ENCODE data around the gene SSRP1.

Gene SSRP1

DNA sequence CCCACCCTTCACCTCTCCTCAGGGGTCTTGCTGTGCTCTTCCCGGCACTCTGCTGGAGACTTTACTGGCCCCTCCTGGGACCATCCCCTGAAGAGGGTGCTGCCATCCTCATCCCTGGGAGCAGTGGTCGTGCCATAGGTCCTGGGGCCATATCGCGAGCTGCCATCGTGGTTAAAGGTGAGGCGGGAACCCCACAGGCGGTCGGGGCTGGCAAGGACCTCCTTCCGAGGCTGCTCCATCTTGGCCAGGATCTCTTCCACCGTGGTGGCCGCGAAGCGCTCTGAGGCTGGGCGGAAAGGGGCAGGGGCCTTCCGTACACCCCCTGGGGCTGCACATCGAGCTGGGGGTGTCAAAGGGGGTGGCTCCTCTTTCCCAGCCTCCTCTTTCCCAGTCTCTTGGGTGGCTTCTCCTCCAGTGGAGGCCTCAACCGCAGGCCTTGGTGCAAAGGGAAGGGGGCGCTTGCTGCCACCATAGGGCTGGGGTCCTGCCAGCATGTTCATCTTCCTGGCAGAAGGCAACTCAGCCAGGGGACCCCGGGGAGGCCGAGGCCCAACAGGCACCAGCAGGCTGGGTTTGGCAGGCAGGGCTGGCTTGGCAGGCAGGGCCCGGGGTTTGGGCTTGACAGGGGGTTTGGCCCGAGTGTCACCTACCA lies 15.5 kb downstream of the SSRP1 start:
- DNase-seq (ENCODE audit: extremely low read depth in 1 of 2, low read depth in 1 of 2): no peak

DNA sequence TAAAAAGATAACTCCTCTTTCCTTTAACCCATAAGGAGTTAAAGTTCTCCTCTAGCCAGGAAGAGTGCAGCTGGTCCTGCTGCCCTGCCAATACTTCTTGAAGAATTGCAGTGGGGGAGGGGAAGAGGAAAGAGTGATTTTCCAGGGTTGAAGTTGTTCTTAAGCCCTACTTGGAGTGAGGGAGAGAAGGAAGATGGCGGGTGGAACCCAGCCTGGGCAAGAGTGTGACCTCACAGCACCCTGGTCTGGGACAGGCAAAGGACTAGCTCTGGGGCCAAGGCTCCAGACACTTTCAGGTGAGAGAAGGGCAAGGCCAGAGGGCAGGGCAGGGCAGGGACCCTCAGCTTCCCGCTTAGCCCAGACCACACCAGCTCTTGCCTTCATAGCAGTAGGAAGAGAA lies 17.5 kb downstream of the SSRP1 start:
- DNase-seq (ENCODE audit: extremely low read depth in 1 of 2, low read depth in 1 of 2): no peak

DNA sequence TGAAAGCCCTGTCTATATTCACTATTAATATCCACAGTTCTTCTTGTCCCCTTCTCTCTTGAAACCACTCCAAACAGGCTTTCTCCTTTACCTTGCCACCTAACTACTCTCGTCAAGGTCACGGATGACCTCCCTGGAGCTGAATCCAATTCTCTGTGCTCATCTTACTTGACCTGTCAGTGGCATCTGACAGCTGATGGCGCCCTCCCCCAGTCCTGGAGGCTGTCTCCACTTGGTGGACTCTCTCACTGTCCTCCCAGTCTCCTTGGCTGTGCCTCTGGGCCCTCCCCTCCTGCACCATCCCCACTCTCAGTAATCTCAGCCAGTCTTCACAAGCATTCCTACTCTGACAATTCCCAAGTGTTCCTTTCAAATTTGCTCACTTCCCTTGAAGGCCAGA lies 19.7 kb downstream of the SSRP1 start:
- no peak for DNase-seq (ENCODE audit: extremely low read depth in 1 of 2, low read depth in 1 of 2)

DNA sequence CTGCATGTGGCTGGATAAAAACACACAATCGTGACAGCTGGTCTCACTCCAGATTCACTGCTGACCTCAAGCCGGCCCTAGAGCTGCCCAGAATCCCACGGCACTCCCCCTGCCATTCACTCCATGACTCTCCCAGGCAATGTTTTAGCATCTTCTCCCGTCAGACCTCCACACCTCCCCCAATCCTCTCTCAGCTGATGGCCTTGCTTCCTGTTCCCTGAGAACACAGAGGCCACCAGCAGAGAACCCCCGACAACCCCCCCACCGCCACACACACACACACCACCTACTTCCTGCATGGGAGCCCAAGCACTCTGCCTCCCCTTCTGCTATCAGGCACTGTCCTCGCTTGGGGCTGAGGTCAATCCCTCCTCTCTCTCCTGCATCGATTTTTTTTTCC lies 20.2 kb downstream of the SSRP1 start:
- DNase-seq (ENCODE audit: extremely low read depth in 1 of 2, low read depth in 1 of 2): no peak

DNA sequence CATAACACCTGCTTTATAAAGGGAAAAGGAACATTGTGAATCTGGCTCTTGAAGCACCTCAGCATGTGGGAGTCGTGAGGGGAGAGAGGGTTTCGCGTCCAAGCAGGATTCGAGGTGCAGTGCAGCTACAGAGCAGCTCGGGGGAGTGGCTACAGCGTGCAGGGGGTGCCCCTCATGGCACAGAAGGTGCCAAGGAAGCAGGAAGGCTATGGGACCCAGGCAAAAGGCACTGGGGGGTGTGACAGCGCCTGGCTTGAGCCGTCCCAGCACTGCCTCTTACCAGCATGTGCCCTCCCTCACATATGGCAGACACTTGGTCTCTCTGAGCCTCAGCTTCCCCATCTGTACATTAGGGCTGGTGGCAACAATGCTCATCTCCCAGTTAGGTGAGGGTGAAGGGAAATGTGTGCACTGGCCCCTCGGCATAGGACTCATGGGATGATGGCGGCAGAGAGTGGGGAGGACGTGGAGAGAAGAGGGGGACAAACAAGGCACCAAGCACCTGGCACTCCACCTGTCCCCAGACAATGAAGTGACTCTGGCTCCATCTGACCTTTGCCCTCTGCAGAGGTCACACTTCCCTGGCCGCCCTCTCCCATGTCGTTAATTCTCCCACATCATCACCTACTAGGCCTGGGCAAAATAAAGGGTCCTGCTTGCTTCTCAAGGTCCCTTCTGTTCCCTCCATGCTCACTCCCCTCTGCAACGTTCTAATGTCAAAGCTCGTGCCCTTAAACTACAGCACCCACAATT lies 21.3 kb downstream of the SSRP1 start:
- DNase-seq (ENCODE audit: extremely low read depth in 1 of 2, low read depth in 1 of 2): no peak

DNA sequence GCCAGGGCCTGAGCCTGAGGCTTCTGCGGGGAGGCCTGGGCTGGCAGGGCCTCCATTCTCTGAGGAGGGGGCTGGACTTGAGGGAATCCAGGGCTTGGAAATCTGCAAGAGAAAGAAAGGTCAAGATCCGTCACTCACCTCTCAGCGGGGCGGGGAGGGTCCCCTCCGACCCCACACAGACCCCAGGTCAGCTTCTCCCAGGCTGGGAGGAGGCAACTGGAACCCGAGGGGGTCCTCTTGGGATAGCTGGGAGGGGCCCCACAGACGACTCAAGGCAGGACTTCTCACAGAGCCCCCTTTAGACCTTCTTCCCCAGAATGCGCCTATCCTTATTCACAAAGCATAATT lies 21.9 kb downstream of the SSRP1 start:
- no peak for DNase-seq (ENCODE audit: extremely low read depth in 1 of 2, low read depth in 1 of 2)

DNA sequence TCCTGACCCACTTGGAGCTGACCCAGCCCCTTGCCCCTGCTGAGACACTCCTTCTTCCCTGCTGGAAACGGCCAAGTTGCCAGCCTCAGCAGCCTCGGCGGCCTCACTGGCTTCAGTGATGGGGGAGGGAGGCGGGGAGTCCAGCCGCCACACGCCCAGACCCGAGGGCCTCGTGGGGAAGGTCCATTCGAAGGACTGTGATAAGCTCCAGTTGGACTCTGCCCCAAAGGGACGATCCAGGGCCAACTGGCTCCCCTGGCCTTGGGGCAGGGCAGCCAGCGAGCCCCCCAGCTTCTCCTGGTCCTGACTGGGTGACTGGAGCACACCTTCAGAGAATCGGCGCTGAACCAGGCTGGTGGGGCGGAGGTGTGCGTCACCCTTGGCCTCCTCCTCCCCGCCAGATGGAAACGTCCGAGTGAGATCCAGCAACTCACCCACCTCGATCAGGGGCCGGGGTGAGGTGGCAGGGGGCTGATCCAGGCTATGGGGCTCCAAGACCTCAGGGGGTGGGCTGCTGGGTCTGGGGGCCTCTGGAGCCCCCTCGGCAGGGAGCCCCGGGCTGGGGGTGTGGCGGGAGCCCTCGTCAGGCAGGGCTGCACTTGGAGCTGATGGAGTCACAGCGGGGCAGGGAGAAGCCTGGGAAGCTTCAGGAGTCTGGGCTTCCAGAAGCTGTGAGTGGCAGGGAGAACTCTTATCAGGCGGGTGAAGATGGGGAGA lies 22.5 kb downstream of the SSRP1 start:
- no peak for DNase-seq (ENCODE audit: extremely low read depth in 1 of 2, low read depth in 1 of 2)

DNA sequence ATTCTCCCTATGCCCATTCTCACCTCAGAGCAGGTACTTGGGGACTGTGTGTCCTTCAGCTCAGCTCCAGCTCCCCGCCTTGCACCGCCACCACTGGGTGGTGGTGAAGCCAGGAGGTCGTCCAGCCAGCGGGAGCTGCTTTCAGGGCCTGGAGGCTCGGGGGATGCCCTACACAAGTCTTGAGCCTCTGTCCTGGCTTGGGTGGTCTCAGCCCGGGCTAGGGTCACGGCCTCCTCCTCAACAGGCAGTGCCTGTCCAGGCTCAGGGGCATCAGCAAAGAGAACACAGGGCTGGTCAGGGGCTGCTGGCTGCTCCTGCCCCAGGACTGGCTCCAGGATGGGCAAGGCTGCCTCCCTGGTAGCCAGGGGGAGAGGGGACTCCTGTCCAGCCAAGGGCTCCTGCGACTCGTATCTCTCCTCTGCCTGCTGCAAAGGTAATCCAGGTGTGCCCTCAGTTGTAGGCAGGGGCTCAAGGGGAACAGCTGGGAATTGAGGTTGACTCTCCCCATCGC lies 23.1 kb downstream of the SSRP1 start:
- DNase-seq (ENCODE audit: extremely low read depth in 1 of 2, low read depth in 1 of 2): no peak

DNA sequence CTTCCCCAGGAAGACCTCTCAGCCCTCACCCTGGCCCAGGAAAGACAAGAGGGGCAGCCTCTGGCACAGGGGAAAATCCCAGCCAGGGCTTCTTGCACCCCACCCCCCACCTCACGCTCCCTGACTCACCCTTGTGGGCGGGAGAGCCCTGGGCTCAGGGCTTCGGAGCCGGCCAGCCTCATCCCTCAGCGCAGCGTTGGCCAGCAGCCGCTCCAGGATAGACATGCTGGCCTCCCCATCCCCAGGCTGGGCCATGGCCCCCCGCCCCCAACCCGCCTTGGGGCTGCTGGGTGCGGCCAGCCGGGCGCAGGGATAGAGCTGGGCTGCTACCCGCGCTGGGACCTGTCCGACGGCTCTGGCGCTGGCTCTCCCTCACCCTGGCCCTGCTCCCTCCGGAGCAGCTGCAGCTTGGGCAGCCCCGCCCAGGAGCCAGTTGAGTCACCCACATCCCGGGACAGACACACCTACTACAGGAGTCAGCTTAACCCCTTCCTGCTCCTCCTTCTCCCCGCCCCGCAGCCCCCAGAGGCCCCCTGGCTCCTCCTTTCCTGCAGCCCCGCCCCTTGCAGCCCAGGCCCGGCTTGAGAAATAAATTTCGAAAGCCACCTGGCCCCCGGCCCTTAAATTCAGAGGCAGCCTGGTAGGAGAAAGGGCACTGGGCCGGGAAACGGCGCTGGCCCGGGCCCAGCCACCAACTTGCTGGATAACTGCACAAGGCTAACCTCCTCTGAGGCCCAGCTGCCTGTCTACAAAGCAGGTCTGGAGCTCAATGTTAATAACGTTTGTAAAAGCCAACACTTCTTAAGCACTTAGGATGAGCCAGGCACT lies 24.4 kb downstream of the SSRP1 start:
- peak; percentile 68 to 86 for DNase-seq (ENCODE audit: extremely low read depth in 1 of 2, low read depth in 1 of 2)

DNA sequence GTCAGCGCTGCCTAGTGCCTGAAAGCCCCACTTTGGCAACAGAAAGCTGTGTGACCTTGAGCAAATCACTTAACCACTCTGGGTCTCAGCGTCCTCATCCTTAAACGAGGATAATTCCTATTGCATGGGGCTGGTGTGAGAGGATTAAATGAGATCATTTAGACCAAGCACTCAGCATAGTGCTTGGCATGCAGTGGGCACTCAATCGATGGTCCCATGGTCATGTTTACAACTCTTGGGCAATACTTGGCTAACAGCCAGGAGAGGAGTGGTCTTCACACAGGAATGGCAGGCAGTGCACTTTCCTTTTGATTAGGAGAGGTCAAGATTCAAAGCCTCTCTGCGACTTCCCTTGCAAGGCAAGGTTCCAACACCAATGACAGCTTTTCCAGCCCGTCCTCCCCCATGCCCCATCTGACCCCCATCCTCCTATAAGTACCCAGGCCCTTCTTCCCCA lies 25.0 kb downstream of the SSRP1 start:
- no peak for DNase-seq (ENCODE audit: extremely low read depth in 1 of 2, low read depth in 1 of 2)

DNA sequence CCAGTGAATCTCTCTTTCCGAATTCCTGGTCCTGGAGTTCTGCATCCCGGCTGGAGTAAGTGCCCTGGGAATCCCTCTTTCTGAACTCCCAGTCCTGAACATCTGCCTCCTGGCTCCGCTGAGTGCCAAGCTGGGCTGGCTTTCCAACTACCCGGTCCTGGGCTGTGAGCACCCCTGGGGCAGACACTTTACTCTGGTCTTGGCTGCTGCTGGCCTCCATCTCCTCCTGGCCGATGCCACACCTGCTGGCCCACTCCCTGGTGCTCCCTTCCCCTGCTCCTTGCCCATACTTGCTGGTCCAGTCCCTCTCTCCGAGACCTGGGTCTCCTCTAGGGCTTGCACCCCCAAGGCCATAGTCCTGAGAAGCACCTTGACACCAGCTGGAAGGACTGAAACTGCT lies 25.6 kb downstream of the SSRP1 start:
- DNase-seq (ENCODE audit: extremely low read depth in 1 of 2, low read depth in 1 of 2): no peak

DNA sequence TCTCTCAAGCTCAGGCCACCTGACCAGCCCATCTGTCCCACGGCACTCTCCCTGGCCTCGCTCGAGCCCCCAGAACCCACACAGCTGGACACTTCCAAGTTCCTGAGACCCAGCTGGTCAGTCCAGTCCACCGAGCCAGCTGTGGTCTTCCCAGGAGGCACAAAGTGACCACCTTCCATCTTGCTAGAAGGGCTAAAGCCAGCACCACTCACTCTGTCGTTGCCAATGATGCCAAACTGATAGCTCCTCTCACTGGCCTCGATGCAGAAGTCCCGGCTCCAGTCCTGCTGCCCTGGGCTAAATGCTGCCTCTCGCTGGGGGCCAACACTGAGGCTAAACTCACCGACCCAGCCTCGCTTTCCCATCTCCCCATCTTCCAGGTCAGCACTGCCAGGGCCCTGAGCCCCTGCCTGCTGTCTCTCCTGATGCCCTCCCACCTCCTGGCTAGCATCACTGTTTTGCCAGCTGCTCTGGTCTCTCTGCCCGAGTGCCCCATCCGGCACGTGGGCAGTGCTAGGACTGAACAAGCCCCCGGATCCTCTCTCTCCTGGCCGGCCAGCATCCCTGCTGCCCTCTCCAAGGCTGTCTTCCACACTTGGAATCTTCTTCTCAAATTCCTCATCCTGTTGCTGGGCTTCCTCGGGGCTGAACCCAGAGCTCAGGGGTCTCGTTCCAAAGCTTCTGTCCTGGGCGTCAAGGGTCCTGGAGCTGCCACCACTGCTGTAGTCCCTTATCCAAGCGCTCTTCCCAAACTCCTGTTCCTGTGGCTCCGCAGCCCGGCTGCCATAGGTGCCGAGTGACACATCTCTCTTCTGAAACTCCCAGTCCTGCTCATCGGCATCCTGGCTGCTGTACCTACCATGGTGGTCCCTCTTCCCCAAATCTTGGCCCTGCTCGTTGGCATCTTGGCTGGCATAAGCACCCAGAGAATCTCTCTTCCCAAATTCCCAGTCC lies 26.3 kb downstream of the SSRP1 start:
- DNase-seq (ENCODE audit: extremely low read depth in 1 of 2, low read depth in 1 of 2): no peak

DNA sequence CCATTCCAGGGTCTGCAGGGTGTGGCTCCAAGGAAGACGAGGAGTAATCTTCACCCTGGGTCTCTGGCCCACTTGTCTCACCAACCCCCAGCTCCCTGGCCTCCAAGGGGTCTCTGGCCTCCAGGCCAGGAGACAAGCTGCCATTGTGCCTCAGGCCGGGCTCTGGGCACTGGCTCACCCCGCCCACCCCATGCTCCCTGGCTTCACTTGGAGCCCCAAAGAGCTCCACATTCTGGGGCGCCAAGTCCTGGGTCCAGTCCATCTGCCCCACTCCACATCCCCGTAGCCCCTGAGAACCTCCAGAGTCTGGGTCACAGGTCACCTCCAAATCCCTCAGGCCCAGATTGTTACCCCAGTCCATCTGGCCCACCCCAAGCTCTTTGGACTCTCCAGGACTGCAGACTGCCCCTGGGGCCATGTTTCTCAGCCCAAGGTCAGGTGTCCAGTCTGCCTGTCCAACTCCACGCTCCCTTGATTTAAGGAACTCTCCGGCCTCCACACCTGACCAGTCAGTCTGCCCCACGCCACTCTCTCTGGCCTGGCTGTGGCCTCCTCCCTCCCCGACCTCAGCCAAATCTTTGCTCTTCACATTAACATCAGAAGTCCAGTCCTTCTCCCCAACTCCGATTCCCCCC lies 27.1 kb downstream of the SSRP1 start:
- DNase-seq (ENCODE audit: extremely low read depth in 1 of 2, low read depth in 1 of 2): no peak

DNA sequence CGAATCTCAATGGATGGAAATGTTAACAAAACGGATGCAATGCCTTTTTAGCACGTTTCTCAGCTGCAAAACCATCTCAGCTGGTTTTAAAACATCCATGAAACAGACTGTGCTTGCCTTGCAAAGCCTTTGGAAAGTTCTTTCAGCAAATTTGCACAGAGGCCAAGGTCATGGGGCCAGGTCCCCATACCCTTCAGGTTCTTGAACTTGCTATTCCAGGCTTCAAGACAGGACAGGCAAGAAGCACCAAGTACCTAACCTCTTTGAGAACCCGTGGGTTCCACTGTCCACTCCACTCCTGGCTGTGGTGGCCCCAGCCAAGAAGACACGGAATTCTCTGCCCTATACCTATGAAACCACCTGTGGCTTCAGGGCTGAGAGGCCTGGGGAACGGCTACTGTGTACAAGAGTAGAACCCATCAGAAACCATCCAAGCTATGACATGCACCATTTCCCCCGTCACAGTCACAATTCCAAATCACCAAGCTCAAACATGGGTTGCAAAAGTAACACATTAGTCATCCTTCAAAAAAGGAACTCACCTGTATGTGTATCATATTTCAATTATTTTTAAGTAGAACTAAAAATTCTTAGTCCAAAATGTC lies 27.9 kb downstream of the SSRP1 start:
- no peak for DNase-seq (ENCODE audit: extremely low read depth in 1 of 2, low read depth in 1 of 2)

DNA sequence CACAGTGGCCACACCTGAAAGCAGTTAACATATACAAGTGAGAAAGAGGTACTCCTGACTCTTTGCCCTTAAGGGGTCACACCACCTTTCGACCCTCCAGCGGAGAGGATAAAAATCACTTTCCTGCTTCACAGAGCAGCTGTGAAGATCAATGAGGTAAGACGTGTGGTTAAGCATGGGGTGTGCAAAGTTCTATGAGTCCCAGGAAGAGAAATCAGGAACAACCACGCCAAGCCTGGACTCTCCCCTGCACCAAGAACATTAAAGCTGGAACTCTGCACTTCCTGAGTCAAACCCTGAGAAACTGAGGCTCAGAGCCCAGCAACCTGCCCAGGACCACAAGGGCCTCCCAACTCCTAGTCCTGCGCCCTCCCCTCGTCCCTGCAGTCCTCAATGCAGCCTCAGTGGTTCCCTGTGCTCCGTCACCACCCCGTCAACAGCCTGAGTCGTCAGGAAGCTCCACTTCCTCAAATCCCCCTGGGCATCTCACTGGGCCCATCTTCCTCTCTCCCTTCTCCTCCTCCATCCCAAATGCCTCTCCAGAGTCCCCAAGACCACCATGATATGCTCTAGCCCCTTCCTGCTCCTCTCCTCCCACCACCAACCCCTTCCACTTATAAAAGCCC lies 28.6 kb downstream of the SSRP1 start:
- no peak for DNase-seq (ENCODE audit: extremely low read depth in 1 of 2, low read depth in 1 of 2)

DNA sequence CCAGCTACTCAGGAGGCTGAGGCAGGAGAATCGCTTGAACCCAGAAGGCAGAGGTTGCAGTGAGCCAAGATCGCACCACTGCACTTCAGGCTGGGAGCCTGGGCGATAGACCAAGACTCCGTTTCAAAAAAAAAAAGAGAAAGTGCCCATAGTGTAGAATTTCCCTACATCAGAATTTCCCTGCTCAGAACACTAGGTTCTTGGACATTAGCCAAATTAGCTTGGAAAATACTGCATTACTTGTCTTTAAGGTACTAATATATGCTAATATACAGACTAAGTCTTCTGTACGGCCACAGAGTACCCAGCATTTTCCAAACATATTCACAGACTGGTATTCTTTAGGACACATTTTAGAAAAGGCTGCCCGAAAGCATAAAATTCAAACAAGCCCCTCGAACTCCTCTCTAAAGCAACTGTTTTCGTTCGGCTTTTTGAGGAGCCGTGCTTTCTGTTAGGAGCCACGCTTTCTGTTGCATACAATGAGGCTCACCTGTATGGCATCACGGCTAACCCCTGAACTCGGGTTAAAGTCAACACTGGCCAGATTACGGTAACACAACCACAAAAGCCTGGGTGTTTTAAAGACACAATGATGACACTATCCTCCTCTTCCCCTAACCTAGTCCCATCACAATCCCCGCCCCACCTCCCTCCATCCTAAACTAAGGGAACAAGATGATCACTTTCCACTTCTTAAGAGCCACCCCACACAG lies 29.4 kb downstream of the SSRP1 start:
- no peak for DNase-seq (ENCODE audit: extremely low read depth in 1 of 2, low read depth in 1 of 2)

DNA sequence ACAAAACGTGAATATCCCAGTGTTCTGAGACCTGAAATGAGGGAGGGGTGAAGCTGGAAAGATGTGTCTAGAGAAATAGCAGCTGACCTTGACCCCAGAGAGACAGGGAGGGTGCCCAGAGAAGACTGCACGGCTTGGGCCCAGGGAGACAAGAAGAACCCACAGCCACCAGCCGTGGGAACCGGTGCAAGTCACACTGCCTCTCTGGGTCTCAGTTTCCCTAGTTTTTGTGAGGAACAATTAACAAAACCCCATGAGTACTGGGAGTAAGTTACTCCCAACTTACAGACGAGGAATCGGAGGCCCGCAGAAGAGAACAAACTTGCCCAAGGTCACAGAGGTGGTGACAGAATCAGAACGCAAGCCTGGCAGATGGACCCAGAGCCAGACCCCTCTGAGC lies 30.2 kb downstream of the SSRP1 start:
- DNase-seq (ENCODE audit: extremely low read depth in 1 of 2, low read depth in 1 of 2): no peak

DNA sequence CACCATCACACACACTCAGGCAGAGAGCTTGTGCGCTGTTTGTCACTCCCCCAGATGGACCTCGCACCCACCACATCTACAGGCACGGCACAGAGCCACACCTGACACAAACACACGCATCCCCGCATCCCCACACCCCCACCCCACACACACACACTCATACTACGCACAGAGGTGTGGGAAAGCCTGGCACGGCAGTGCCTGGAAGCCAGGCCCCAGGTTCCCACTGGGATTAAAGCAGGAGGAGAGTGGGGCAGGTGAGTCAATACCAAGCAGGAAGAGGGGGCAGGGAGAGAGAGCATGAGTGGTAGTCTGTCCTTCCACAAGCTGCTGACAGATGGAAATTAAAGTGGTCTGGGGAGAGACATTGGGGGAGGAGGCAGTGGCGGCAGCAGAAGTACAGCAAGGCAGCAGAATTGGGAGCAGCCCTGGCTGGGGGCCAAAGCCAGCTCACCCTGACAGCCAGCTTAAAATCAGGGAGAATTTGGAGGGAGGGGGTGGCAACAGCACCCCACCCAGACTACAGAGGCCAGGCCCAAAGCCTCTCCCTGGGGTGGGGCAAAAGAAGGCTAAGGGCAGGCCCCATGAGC lies 31.6 kb downstream of the SSRP1 start:
- no peak for DNase-seq (ENCODE audit: extremely low read depth in 1 of 2, low read depth in 1 of 2)

Measured in stimulated activated CD8-positive, alpha-beta memory T cell treated with anti-CD3 and anti-CD28 coated beads, Interleukin-7, amount 100 ng/mL, for 48 hours (primary cell).